Endothelial cell of umbilical vein (primary cell): ENCODE data around the gene TSC22D3.

ENCODE experiments used
- EZH2 ChIP-seq: IDR thresholded peaks from 2 replicates; pipeline ENCODE4 v1.6.1; 2012; ENCODE audit warnings: borderline replicate concordance, low read depth, mild to moderate bottlenecking, moderate library complexity, low read length, inconsistent platforms; ENCODE audit not compliant: severe bottlenecking
- FOS ChIP-seq: IDR thresholded peaks from 2 replicates; pipeline ENCODE4 v1.6.1; 2011; ENCODE audit warnings: mild to moderate bottlenecking, low read length, moderate library complexity, borderline replicate concordance; ENCODE audit not compliant: insufficient read depth
- MAX ChIP-seq: IDR thresholded peaks from 2 replicates; pipeline ENCODE4 v1.6.1; 2011; ENCODE audit not compliant: insufficient read depth, insufficient read length
- POLR2A ChIP-seq: IDR thresholded peaks from 2 replicates; pipeline ENCODE4 v1.6.1; 2012; ENCODE audit warnings: low read depth, mild to moderate bottlenecking, control low read depth, low read length
- POLR2AphosphoS5 ChIP-seq: IDR thresholded peaks from 2 replicates; pipeline ENCODE4 v1.6.1; 2012; ENCODE audit warnings: low read depth, mild to moderate bottlenecking, control low read depth, low read length, moderate library complexity; ENCODE audit not compliant: insufficient read depth
- TF ChIP-seq, protein P1 (sequence below), 2 donors: IDR thresholded peaks; 1 replicate in 1 of 2; 2 replicates in 1 of 2; pipeline ENCODE4 v1.5.1; 2011; ENCODE audit warnings: low read length in 2 of 2, mild to moderate bottlenecking in 2 of 2, moderate library complexity in 2 of 2, control low read depth in 1 of 2, inconsistent platforms in 1 of 2, low read depth in 1 of 2; ENCODE audit not compliant: insufficient read depth in 1 of 2; ENCODE audit errors: extremely low read depth in 1 of 2

DNA sequence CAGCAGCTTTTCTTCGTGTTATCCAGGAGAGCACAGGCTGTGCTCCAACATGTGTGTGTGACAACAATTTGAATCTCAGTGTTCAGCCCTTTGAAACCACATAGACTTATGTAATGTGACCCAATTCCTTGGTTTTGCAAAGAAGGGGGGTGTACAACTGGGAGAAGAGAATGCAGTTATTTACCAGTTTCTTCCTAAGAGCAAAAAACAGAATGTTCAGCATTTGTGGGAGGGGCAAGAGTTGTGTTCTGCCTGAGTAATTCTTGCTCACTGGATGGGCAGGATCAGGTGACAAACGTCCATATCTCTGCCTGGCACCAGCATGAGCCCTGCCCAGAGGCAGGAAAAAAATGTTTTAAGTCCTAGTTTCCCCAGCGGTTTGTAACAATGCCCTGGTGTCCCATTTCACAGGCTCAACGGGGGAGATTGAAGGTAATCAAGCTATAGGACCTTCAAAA lies 75.2 kb downstream of the TSC22D3 start:
- TF ChIP-seq POLR2A (no peak), EZH2 (no peak), FOS (no peak), MAX (no peak), POLR2AphosphoS5 (no peak)
- TF ChIP-seq, protein P1, sequence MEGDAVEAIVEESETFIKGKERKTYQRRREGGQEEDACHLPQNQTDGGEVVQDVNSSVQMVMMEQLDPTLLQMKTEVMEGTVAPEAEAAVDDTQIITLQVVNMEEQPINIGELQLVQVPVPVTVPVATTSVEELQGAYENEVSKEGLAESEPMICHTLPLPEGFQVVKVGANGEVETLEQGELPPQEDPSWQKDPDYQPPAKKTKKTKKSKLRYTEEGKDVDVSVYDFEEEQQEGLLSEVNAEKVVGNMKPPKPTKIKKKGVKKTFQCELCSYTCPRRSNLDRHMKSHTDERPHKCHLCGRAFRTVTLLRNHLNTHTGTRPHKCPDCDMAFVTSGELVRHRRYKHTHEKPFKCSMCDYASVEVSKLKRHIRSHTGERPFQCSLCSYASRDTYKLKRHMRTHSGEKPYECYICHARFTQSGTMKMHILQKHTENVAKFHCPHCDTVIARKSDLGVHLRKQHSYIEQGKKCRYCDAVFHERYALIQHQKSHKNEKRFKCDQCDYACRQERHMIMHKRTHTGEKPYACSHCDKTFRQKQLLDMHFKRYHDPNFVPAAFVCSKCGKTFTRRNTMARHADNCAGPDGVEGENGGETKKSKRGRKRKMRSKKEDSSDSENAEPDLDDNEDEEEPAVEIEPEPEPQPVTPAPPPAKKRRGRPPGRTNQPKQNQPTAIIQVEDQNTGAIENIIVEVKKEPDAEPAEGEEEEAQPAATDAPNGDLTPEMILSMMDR (IDR thresholded peaks at IDR 0.05; ENCODE audit: extremely low read depth in 1 of 2, insufficient read depth in 1 of 2, low read depth in 1 of 2, low read length in 2 of 2) = no peak
